Stimulated activated CD4-positive, alpha-beta T cell treated with anti-CD3 and anti-CD28 coated beads, Interleukin-2, amount 100 ng/mL, for 48 hours (primary cell): Measurements from ENCODE around the gene GPR34.
"Not testable (repeated sequence)": the region's sequence is repeated elsewhere in the genome, so short reads cannot be mapped to it uniquely, and the experiment has no call there.

Source experiments
- DNase-seq, 2 donors: peaks; one replicate each; pipeline ENCODE4 v3.0.0-alpha.2; 2020

Gene GPR34, protein sequence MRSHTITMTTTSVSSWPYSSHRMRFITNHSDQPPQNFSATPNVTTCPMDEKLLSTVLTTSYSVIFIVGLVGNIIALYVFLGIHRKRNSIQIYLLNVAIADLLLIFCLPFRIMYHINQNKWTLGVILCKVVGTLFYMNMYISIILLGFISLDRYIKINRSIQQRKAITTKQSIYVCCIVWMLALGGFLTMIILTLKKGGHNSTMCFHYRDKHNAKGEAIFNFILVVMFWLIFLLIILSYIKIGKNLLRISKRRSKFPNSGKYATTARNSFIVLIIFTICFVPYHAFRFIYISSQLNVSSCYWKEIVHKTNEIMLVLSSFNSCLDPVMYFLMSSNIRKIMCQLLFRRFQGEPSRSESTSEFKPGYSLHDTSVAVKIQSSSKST

DNA sequence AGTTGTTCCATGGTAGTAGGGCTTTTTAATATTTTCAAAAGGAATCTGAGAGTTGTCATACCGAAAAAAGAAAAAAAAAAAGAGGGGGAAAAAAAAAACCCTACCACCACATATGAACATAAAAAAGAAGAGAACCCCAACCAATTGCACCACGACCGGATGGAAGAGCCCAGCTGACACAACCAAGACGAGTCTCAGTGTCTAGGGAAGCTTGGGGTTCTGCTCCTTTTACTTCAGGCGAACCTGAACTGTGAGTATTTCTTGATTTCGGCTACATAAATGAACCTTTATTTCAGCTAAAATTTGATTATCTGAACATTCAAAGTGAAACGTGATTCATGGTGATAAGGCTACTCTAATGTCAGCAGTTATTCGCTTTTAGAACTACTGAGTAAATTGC, at the start of gene GPR34:
Gene GPR34 (plus strand): TSS at position 139 of the 400 bp plus-strand sequence. CDS start 6,661 bp downstream, outside the sequence.
- DNase-seq: no peak

DNA sequence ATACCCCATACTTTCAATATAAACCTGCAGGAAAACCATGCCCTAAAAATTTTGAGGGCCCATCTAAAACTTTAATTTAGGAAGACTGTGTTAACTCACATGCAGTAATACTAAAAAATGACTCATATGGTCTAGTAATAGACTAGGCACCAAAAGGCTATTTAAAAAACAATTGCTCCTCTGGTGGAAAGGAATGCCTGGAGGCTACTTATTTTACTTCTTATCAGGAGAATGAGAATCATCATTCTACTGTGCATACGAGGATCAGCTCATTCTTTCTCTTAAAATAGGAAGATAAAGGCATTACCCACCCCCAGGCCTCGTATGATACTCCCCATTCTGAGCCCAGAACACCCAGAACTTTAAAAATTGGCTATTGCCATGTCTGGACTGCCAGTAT, 42.6 kb upstream of the GPR34 start:
- DNase-seq: not testable (repeated sequence)

DNA sequence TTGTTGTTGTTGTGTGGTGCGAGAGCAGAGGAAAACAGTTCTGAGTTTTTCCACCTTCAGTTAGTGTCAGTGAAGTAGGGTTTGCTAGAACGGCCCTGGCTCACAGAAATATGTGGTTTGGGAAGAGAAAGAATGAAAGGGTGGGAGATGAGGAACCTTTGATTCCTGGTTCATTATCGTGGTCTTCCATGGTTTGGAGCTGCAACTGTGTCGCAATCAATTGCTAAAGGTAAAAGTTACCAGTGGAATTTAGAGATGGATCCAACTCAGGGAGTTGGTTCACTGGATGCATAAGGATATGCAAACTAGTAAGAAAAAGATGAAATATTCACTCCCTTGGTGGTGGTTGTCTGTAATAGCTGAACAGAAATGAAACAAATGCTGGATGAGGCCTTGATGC, 35.6 kb upstream of the GPR34 start:
- no peak for DNase-seq

DNA sequence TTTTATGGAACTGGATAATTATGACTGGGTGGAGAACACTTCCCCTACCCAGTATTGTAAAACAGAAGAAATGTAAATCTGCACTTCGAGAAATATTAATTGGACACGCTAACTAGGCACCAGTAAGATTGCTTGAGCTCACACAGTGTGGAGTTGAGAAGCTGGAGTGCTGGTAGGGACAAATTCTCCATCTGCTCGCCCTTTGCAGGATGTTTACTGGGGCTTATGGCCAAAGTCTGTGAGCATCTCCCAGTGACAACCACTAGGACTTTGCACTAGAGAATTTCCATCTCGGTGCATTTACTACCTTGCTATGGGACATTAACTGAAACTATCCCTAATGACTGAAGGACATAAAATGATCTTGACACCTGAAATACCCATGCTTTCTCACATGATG, 33.7 kb upstream of the GPR34 start:
- DNase-seq: no peak

DNA sequence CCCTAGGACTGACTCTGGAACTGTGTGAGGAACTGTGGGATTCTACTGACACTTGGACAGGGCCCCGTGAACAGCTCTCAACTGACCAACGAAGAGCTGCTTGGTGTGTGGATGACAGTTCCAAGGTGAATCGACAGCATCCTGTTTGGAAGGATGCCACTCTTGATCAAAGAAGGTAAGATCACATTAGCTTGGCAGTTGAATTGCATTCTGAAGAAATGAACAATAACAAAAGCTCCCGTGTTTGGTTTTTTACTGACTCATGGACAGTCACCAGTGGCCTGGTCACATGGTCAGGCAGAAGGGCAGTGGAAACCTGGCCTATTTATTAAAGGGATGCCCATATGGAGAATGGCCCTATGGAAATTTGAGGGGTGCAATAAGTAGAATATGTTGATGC, 33.1 kb upstream of the GPR34 start:
- no peak for DNase-seq

DNA sequence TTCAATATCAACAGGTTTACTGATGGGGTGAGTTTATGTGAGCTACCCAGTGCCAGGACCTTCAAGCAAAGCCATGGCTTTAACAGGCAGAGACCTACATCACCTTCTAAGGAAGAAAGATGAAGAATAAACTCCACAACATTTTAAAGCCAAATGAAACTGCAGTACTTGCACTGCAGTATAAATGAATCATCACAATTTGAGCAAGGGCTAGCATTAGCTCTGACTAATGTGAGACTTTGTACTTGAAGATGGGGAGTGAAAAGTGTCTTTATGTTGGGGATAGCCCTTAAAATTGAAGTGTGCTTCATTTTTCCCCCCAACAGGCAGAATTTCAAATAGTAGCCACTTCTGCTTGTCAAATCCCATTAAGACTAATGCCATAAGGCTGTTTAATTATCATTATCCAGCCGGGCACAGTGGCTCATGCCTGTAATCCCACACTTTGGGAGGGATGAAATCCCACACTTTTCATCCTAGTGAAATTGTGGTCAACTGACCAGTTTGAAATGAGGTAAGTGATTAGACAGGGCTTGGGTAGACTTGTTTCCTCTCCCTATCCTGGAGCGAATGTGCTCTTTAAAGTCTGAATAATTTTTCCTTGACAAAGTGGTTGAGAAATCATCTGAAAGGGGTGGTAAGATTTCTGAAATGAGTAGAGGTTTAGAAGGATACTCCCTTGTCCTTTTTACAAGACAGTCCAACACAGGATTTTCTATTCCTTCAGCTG, 27.2 kb upstream of the GPR34 start:
- no peak for DNase-seq

DNA sequence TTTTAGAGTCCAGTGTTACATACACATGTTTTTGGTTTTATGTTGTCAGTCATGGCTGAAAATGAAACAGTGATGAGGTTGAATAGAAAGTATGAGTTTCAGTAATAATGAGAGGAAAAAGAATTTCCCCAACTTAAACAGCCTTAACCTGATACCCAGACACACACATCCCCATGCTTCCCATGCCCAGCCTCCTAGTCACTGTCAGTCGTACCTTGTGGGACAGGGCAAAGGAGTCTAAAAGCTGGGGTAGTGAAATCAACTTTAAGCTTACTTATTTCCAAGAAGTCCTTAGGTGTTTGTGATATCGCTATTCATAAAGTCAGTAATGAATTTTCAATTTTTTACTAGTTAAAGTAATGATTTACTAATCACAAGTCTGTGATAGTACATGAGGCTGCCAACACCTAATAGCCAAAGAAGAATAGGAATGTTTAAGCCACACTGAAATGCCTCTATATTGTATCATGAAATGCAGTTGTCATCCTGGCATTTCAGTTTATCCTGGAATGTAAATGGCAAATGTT, 24.3 kb upstream of the GPR34 start:
- no peak for DNase-seq

DNA sequence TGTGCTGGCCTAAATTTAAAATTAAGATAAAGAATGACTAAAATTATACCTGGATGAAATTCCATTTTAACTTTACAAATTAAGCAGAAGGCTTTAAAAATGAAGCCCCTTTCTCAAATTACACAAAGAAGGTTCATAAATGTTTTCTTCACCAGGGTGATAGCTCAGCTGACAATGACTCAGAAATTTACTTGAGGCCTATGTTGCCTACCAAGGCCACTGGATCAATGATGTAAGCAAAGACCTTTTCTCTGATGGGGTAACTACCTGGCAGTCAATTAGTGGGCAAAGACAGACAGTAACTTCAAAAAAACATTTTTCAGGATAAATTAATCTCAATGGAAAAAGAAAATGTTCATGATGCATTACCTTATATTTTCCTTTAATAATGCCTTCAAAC, 23.9 kb upstream of the GPR34 start:
- no peak for DNase-seq

DNA sequence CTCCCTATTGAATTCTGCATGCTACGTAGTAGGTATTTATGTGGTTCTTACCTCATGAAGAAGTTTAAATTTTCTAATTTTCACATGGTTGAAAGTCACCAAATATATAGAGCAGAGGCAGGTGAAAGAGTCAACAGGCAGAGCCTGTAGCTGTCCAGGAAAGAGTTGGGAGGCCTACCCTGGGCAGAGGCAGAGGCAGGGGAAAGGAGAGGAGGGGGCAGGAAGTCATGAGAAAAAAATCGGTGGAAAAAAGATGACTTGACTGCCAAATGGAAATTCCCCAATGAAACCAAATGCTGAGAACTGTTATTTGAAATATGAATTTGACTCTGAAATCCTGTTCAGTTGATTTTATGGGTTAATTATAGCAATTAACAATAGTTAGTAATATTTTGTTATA, 23.1 kb upstream of the GPR34 start:
- no peak for DNase-seq

DNA sequence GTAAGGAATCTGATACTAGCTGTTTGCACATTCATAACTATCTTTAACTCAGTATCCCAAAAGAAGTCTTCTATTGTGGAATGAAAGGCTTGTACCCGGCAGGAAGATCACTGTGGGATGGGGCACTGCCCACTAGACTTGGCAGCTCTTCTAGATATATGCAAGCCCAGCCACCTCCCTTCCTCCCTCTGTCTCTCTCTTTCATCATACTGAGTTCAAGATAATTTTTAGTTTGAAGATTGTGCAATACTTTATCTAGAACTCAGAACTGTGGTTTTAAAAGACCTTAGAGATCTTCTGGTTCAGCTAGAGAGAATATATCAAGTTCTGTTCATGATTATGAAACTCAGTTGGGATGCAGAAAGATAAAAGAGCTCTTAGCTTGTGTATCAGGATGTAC, 22.5 kb upstream of the GPR34 start:
- no peak for DNase-seq

DNA sequence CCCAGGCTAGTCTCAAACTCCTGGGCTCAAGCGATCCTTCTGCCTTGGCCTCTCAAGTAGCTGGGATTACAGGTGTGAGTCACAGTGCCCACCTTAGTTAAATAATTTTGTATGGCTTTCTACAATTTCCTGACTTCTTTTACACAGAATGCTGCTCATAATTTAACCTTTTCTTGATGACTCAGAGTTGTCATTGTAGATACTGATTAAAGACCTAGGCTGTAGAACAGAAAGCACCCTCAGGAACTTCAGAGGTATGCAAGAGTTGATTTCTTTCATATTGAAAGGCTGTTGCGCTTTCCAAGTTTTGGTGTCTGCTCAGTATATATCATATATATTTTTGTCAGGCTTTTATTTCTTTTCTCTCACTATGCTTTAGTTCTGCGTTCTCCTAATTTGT, 21.1 kb upstream of the GPR34 start:
- no peak for DNase-seq

DNA sequence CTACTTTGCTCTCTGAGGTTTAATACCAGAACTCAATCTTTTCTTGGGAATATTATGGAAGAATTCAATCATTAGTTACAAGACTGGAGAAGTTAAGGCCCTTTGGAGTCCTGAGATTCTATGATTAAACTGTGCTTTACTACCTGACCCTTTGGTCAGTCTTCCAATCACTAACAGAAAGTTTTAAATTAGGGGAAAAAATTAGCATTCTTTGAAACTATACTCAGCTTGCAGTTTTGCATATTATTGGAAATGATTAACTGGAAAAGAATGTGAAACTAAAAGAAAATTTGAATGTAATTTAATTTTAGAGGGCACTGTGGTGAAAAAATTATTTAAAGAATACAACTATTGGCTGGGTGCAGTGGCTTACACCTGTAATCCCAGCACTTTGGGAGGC, 18.7 kb upstream of the GPR34 start:
- DNase-seq: no peak

DNA sequence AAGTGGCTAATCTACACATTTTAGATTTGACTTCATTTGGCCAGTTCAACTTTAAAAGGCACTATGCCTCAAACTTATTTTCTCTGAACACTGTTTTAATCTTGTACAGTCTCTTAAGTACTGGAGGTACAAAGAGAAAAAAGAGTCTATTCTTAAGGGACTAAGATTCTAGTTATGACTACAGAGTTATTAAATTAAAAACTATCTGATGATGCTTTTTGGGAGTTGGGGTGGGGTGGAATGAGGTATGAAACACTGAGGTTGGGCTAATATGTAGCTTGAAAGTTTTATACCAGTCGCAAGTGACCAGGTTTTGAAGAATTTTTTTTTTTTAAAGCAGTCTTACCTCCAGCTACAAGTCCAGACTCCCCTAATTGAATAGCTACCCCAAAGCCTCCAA, 17.7 kb upstream of the GPR34 start:
- no peak for DNase-seq

DNA sequence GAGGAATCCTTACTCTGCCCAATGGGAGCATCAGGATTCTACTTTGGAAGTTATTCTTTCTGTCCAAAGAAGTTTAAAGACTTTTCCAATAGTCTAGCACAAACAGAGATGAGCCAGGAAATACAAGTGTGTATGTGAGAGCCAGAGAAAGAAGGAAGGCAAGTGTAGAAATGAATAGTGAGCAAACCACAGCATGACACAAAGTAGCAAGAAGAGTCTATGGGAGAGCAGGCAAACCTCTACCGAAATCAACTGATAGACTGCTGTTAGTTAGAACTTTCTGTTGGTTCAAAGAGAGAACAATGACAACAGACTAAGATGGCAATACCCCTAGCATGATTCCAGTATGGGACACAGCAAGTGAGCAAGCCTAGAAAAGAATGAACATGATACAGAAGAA, 16.1 kb upstream of the GPR34 start:
- no peak for DNase-seq

DNA sequence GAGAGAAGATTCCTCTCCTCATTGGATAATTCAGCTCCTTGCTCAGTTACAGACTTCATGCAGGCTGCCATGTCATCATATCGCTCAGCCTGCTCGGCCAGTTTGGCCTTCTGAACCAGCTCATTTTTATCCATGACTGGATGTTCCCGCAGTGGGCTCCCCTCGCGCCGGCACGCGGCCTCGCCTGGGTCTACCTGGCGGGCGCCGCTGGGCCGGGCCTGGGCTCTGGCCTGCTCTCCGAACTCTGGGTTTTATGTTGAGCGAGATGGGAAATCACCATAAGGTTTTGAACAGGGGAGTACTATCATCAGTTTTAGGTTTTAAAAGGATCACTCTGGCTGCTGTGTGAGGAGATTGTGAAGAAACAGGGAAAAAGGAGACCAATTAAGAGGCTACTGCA, 12.4 kb upstream of the GPR34 start:
- not testable (repeated sequence) for DNase-seq

DNA sequence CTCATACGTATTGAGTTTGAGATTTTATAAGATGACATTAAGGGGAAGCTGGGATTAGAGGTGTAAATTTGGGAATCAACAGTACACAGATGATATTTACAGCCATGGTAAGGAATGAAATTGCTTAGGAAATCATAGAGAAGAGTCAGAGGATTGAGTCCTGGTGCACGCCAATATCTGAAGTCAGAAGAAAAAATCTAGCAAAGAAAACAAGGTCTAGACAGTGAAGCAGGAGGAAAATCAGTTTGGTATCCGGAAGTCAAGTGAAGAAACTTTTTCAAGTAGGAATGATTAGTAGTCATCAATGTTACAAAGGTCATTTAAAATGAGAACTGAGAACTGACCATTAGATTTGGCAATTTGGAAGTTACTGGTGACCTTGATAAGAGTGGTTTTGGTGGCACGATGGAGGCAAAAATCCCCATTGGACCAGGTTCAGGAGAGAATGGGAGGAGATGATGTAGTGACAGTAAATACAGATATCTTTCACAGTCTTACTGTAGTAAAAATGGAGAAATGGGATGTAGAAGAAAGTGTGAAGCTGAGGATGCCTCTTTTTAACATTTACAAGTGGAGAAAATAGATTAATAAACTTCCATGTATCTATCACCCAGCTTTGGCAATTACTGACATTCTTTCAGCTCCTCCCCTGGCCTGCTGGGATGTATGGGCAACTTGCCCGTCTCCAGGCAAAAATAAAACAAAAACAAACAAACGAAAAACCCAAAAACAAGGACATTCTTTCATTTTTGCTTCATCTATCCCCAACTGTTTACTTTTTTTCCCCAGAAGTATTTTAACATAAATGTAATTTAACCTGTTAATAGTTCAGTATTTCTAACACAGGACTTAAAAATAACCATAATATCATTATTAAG, 11.4 kb upstream of the GPR34 start:
- no peak for DNase-seq

DNA sequence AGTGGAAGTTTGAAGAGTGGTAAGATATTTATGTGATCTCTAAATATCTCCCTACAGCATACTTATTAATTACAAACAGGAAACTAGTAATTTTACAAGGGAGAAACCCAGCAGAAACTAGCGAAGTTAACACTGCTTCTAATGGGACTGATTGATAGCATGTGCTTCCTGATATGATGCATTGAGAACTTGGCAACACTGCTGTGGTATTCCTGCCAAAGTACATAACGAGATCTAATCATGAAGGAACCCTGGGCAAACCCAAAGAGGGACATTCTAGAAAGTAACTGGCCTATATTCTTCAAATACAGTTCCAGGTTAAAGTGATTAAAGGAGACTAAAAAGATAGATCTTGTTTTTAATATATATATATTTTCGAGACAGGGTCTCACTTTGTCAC, 4.6 kb upstream of the GPR34 start:
- DNase-seq: no peak

DNA sequence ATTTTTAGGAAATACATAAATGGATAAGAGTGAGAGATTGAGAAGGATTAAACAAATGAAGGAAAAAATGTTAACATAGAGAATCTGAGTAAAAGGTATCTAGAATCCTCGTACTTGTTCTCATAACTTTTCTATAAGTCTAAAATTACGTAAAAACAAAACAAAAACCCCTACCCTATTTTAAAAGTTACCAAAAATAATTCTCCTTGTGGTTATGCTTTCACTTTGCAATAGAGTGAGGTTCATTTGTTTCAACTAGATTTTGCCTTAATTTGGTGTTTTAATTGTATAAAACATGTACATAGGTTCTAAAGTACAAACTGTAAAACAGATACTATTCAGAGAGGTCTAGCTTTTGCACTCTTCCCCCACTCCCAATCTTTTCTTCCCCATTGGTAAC, 3.8 kb upstream of the GPR34 start:
- no peak for DNase-seq

DNA sequence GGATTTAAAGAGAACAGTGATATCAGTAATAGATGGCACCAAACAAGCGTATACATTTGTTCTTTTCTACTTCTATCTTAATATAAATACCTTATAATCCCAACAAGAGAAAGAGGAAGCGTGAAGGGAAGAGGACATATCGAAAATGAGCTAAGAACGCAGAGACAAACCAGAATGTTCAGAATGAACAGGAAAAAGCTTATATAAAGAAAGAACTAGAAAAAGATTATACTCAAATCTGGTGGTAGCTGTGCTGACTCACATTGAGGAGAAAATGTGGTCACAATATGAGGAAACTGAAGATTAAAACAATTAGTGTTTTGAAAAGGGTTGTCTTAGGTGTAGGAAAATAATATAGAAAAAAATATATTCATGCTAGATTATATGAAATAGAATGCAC, 2.0 kb upstream of the GPR34 start:
- DNase-seq: no peak

DNA sequence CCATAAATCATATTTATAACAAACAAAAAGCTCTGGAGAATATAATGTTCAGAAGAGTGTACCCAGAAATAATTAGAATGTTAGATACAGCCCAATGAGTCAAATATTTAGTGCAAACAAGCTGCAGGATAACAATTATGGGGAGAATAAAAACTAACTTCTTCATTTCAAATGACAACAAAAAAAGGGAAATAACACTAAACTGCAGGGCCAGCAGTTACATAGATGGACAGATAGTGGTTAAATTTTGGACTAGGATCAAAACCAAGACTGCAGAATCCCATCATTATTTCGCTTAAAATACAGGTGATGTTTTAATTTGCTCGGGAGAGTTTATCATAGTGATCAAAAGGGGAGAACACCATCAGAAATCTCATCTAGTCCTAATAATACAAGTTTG, 617 bp upstream of the GPR34 start:
- no peak for DNase-seq

DNA sequence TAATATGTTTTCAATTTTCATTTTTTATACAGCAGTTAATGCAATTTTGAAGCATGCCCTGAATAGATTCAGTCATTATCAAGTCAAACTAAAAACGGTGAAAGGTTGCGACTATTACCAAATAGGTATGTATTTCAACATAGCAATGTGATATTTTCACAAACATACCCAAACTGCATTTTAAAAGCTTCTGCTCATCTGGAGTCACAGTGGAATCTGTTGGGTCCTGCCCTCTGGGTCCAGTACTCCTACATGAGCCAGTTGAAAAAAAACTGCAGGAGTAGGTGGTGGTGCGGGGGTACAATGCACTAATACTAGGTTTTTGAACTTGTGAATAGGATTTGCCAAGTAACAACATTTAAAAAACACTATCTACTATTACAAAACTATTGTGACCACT, 938 bp downstream of the GPR34 start:
- no peak for DNase-seq

DNA sequence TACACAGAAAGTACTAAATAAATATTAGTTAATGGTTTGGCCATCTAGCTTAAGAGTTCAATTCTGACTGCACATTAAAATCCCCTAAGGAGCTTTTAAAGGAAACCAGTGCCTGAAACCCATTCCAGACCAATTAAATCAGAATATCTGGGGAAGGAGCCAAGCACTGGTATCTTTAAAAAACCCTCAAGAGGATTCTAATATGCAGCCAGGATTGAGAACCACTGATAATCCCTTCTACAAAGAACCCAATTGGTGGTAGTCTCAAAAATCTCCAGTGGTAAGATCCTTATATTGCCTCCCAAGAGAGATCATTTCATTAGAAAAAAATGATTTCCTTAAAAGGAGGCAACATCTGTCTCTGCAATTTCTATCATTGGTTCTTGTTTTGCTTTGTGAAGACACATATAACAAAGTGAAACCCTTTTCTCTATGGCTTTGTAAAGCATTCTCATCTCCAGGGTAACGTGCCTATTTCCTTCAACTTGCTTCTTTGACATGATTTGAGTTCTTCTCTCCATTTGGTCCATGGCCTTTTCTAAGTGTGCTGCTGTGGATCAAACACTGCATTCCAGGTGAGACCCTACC, 3.5 kb downstream of the GPR34 start:
- DNase-seq: no peak

DNA sequence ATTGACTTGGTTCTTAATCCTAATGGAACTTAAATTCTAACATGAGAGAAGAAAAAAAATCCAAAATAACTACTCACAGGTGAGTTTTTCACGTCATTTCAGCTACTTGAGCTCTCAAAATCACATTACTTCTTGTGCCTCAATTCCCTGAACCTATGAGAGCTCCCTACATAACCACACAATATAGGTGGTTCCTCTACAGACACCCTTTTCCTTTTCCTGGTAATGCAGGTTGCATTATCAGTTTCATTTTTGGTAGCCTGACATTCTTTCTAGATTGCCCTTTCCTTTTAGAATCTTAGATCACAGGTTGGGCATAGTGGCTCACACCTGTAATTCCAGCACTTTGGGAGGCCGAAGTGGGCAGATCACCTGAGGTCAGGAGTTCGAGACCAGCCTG, 4.3 kb downstream of the GPR34 start:
- no peak for DNase-seq
